Measurements from ENCODE around the gene KRTAP1-1. TPM values are rescaled to one million over a fixed set of nuclear protein-coding genes. Genes with fewer than 3 reads are reported as not detected.
"Not testable (repeated sequence)": the region's sequence is repeated elsewhere in the genome, so short reads cannot be mapped to it uniquely, and the experiment has no call there.

KRTAP1-1 gene
- total RNA-seq, 1 donor from 2014 or later, result not detected

DNA sequence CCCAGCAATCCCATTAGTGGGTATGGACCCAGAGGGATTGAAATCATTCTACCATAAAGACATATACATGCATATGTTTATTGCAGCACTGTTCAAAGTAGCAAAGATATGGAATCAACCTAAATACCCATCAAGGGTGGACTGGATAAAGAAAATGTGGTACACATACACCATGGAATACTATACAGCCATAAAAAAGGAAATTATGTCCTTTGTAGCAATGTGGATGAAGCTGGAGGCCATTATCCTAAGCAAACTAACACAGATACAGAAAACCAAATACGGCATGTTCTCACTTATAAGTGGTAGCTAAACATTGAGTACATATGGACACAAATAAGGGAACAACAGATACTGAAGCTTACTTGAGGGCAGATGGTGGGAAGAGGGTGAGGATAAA lies 16.3 kb upstream of the KRTAP1-1 start:
- H3K4me3 Mint-ChIP-seq, result no peak overlapping the region
- TF ChIP-seq, protein P1, sequence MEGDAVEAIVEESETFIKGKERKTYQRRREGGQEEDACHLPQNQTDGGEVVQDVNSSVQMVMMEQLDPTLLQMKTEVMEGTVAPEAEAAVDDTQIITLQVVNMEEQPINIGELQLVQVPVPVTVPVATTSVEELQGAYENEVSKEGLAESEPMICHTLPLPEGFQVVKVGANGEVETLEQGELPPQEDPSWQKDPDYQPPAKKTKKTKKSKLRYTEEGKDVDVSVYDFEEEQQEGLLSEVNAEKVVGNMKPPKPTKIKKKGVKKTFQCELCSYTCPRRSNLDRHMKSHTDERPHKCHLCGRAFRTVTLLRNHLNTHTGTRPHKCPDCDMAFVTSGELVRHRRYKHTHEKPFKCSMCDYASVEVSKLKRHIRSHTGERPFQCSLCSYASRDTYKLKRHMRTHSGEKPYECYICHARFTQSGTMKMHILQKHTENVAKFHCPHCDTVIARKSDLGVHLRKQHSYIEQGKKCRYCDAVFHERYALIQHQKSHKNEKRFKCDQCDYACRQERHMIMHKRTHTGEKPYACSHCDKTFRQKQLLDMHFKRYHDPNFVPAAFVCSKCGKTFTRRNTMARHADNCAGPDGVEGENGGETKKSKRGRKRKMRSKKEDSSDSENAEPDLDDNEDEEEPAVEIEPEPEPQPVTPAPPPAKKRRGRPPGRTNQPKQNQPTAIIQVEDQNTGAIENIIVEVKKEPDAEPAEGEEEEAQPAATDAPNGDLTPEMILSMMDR (IDR thresholded peaks at IDR 0.05; ENCODE audit: unreplicated experiment), result no peak
- peaks cover 28% of the 10 kb centered on the region for H3K4me1 Mint-ChIP-seq
- DNase-seq (ENCODE audit: low spot score in 2 of 2, unreplicated experiment in 2 of 2), result no peak
- H3K27ac Mint-ChIP-seq, result no peak overlapping the region
- peaks cover 20% of the 10 kb centered on the region for H3K9me3 Mint-ChIP-seq
- no peaks in the 10 kb centered on the region for H3K36me3 Mint-ChIP-seq
- no peaks in the 10 kb centered on the region for H3K27me3 Mint-ChIP-seq (ENCODE audit: low read depth)

DNA sequence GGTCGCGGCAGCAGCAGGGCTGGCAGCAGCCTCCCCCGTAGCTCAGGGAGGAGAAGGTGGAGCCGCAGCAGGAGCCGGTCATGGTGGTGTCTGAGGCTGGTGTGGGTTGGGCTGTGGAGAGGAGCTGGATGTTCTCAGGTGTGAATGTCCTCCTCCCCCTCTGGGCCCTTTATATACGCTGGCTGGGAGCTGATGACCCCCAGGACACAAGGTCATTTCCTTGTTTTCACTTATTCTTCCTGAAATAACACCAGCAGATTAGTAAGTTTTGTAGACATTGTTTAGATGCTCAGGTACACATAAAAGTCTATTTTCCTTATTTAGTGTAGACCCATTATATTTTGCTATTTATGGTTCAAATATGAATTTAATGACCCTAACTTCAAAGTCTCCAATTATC lies 13.9 kb upstream of the KRTAP1-1 start, which contains the start of gene KRTAP2-2:
KRTAP2-2 (minus strand) TSS at position 101 of the 400 bp plus-strand sequence; CDS start at position 82, 19 bp downstream.
- H3K9me3 Mint-ChIP-seq, result peaks cover 24% of the 10 kb centered on the region
- H3K4me1 Mint-ChIP-seq, result peaks cover 15% of the 10 kb centered on the region
- H3K4me3 Mint-ChIP-seq; H3K27ac Mint-ChIP-seq; DNase-seq (ENCODE audit: low spot score in 2 of 2, unreplicated experiment in 2 of 2); H3K27me3 Mint-ChIP-seq (ENCODE audit: low read depth); H3K36me3 Mint-ChIP-seq: not testable (repeated sequence)

DNA sequence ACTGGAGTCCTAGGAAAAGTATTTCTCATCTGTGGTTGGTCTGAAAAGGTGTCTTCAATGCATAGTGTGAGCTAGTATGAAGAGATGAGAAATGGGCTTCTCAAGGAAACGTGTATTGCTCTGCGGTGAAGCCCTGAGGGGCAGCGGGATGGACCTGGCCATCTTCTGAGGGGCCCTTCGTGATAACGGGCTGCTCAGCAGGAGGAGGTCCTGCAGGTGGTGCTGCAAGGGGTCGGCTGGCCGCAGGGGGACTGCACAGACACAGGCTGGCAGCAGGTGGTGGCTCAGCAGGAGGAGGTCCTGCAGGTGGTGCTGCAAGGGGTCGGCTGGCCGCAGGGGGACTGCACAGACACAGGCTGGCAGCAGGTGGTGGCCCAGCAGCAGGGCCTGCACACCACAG lies 13.3 kb upstream of the KRTAP1-1 start:
- not testable (repeated sequence) for H3K4me3 Mint-ChIP-seq; H3K36me3 Mint-ChIP-seq; H3K27ac Mint-ChIP-seq; H3K27me3 Mint-ChIP-seq (ENCODE audit: low read depth); DNase-seq (ENCODE audit: low spot score in 2 of 2, unreplicated experiment in 2 of 2)
- Mint-ChIP-seq H3K4me1 (peaks cover 17% of the 10 kb centered on the region), H3K9me3 (peaks cover 24% of the 10 kb centered on the region)

DNA sequence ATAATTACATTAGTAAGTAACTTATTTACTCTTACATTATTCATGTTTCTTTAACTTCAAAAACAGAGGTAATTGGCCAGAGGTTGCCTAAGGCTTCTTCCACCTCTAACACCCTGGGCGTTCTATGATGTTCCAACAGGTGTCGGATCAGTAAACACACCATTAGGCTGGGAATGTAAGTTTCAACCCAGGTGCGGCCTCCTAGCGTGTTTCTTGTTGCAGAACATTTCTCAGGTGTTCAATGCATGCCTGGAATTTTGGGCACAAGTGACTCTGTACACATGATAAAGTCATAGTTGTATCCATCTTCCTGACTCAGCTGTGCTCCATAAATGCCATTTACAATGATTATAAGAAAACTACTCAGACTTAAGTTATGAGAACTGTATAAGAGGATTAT lies 12.8 kb upstream of the KRTAP1-1 start:
- Mint-ChIP-seq H3K27me3 (ENCODE audit: low read depth) (no peaks in the 10 kb centered on the region), H3K4me3 (no peak overlapping the region), H3K27ac (no peak overlapping the region), H3K9me3 (peaks cover 24% of the 10 kb centered on the region), H3K4me1 (peaks cover 14% of the 10 kb centered on the region), H3K36me3 (no peaks in the 10 kb centered on the region)
- TF ChIP-seq, protein P1 (IDR thresholded peaks at IDR 0.05; ENCODE audit: unreplicated experiment), result no peak
- DNase-seq (ENCODE audit: low spot score in 2 of 2, unreplicated experiment in 2 of 2), result no peak

DNA sequence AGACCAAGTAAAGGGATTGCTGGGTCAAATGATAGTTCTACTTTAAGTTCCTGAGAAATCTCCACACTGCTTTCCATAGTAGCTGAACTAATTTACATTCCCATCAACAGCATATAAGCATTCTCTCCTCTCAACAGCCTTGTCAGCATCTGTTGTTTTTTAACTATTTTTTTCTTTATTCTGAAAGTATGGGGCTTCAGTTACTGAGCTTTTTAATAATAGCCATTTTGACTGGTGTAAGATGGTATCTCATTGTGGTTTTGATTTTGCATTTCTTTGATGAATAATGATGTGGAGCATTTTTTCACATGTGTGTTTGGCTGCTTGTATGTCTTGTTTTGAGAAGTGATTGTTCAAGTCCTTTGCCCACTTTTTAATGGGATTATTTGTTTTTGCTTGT lies 11.3 kb upstream of the KRTAP1-1 start:
- Mint-ChIP-seq H3K4me1 (peaks cover 25% of the 10 kb centered on the region), H3K4me3 (no peak overlapping the region), H3K27ac (no peak overlapping the region), H3K36me3 (no peaks in the 10 kb centered on the region), H3K9me3 (peaks cover 23% of the 10 kb centered on the region), H3K27me3 (ENCODE audit: low read depth) (no peaks in the 10 kb centered on the region)
- no peak for DNase-seq (ENCODE audit: low spot score in 2 of 2, unreplicated experiment in 2 of 2)
- TF ChIP-seq, protein P1 (IDR thresholded peaks at IDR 0.05; ENCODE audit: unreplicated experiment), result no peak

DNA sequence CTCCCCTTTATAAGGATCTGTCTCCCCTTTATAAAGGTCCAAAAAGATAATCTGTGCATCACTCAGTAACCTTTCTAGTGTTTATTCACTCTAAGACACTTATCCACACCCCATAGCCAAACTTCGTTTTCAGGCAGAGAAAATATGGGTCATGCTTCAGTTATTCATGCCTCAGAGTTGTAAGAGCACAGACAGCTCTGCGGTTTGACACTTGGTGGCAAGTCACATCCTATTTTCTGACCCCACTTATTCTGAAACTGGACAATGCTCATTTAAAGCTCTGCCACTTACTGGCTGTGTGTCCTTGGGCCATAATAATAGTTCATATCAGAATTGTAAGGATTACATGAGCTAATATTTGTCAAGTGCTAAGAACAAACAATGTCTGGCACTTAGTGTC lies 7.9 kb upstream of the KRTAP1-1 start:
- DNase-seq (ENCODE audit: low spot score in 2 of 2, unreplicated experiment in 2 of 2), result no peak
- H3K36me3 Mint-ChIP-seq, result peaks cover 1% of the 10 kb centered on the region
- peak overlapping the region; percentile 88 for H3K27ac Mint-ChIP-seq
- TF ChIP-seq, protein P1 (IDR thresholded peaks at IDR 0.05; ENCODE audit: unreplicated experiment), result no peak
- no peaks in the 10 kb centered on the region for H3K27me3 Mint-ChIP-seq (ENCODE audit: low read depth)
- H3K4me1 Mint-ChIP-seq, result peaks cover 28% of the 10 kb centered on the region
- peaks cover 17% of the 10 kb centered on the region for H3K9me3 Mint-ChIP-seq
- no peak overlapping the region for H3K4me3 Mint-ChIP-seq

DNA sequence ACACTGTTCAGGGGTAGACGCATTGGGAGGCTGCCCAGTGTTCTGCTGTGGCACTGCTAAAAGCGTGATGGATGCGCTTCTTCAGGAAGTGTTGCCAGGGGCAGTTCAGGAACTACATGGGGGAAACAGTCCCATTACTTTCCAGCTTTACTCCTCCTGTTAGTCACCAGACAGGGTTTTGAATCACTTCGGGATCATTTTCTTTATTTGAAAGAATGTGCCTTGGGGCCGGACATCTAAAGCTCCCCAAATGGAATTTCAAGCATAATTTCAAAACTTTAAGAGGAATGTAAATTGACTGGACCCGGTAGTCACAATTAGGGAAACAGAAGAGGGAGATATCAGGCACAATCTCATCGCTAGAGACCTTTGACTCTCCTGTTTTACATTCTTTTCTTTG lies 7.2 kb upstream of the KRTAP1-1 start:
- H3K4me1 Mint-ChIP-seq, result peaks cover 28% of the 10 kb centered on the region
- H3K9me3 Mint-ChIP-seq, result peaks cover 17% of the 10 kb centered on the region
- H3K4me3 Mint-ChIP-seq, result no peak overlapping the region
- TF ChIP-seq, protein P1 (IDR thresholded peaks at IDR 0.05; ENCODE audit: unreplicated experiment), result no peak
- no peak for DNase-seq (ENCODE audit: low spot score in 2 of 2, unreplicated experiment in 2 of 2)
- peaks cover 4% of the 10 kb centered on the region for H3K36me3 Mint-ChIP-seq
- no peaks in the 10 kb centered on the region for H3K27me3 Mint-ChIP-seq (ENCODE audit: low read depth)
- H3K27ac Mint-ChIP-seq, result peak overlapping the region; percentile 88

DNA sequence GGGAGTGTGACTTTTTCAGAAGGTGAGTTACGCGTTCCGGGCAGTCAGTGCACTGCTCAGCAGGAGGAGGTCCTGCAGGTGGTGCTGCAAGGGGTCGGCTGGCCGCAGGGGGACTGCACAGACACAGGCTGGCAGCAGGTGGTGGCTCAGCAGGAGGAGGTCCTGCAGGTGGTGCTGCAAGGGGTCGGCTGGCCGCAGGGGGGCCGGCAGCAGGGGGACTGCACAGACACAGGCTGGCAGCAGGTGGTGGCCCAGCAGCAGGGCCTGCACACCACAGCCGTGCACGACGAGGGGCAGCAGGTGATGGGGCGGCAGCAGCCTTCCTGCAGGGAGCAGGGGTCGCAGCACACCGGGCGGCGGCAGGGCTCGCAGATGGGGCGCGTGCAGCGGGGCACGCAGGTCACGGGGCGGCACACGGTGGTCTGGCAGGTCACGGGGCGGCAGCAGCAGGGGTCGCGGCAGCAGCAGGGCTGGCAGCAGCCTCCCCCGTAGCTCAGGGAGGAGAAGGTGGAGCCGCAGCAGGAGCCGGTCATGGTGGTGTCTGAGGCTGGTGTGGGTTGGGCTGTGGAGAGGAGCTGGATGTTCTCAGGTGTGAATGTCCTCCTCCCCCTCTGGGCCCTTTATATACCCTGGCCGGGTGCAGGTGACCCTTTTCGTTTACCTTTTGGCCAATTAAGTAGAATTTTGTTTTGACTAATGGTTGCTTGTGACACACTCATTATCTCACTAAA lies 5.7 kb upstream of the KRTAP1-1 start, which contains the start of gene KRTAP2-1:
KRTAP2-1 (minus strand) TSS at position 582 of the 731 bp plus-strand sequence; CDS start at position 533, 49 bp downstream.
- peak within 1 kb of the TSS; percentile 88 for H3K27ac Mint-ChIP-seq
- not testable (repeated sequence) for DNase-seq (ENCODE audit: low spot score in 2 of 2, unreplicated experiment in 2 of 2)
- peaks cover 28% of the 10 kb centered on the region for H3K4me1 Mint-ChIP-seq

More for the DNA sequence above, 5.7 kb upstream of the KRTAP1-1 start, which contains the start of gene KRTAP2-1:
- H3K4me3 Mint-ChIP-seq; H3K36me3 Mint-ChIP-seq; H3K27me3 Mint-ChIP-seq (ENCODE audit: low read depth): not testable (repeated sequence)
- peaks cover 15% of the 10 kb centered on the region for H3K9me3 Mint-ChIP-seq
